K562 (cell line): ENCODE results near the gene DHCR7.

Source experiments
- ZFP91 ChIP-seq: sonication (generic); formaldehyde crosslinking; IDR thresholded peaks from 2 replicates; pipeline ENCODE4 v1.8.0; 2022; ENCODE audit warnings: mild to moderate bottlenecking, missing genetic modification reagents
- ZNF274 ChIP-seq: IDR thresholded peaks from 2 replicates; pipeline ENCODE4 v1.6.1; 2011; ENCODE audit warnings: low read depth, mild to moderate bottlenecking, low read length, moderate library complexity, borderline replicate concordance
- ZNF551 ChIP-seq: fragments of 250-450 bp; sonication (Bioruptor Pico); IDR thresholded peaks from 2 replicates; pipeline ENCODE4 v1.5.0; 2021; ENCODE audit warnings: mild to moderate bottlenecking, moderate library complexity

- TF ChIP-seq ZFP91 (CRISPR knock-in tag) (no peak), ZNF551 (CRISPR knock-in tag) (no peak), ZNF274 (no peak)
These were observed 39.4 kb downstream of the DHCR7 start for GRCh38 chr11:71408826-71409225.
